Stimulated activated CD4-positive, alpha-beta T cell treated with anti-CD3 and anti-CD28 coated beads, Interleukin-12 subunit alpha, Interleukin-12 subunit beta, amount 100 ng/mL, for 4 hours (primary cell): Measurements from ENCODE around the gene TBCD.

Experiments used
- DNase-seq: peaks from one replicate; pipeline ENCODE4 v3.0.0-alpha.2; 2020

Gene TBCD

GRCh38 chr17:82859431-82860403 lies 107.9 kb downstream of the TBCD start:
- peak; percentile 44 for DNase-seq

GRCh38 chr17:82860606-82861392 lies 108.9 kb downstream of the TBCD start:
- DNase-seq, result no peak

GRCh38 chr17:82861393-82861775 lies 109.5 kb downstream of the TBCD start:
- no peak for DNase-seq

GRCh38 chr17:82862191-82862590 lies 110.3 kb downstream of the TBCD start:
- DNase-seq, result no peak

- no peak for DNase-seq
Measured at GRCh38 chr17:82862737-82863382, 111.0 kb downstream of the TBCD start.

DNA sequence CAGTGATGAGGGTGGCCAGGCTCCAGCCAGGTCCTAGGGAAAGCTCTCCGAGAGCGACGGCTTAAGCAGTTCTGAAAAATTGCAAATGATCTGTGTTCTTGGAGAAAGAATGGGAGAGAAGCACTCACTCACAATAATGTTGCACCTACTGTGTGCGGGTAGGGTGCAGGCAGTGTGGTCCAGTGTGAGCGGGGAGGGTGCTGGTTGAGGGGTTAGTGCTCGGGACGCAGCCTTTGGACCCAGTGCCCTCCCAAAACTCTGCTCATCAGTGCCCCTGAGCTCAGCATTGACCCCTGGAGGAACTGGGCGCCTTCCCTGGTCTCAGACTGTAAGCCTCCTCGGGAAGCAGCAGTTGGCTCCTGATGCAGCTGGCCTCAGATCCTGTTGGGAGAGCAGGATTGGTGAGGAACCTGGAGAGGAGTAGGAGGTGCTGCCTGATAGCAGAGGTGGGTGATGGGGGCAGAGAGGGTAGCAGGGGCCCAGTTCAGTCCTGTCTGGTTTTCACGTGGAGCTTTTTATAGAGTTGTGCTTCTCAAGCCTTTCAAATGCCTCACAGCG lies 111.6 kb downstream of the TBCD start:
- no peak for DNase-seq

GRCh38 chr17:82863941-82864712 lies 112.3 kb downstream of the TBCD start:
- peak; percentile 69 for DNase-seq

DNA sequence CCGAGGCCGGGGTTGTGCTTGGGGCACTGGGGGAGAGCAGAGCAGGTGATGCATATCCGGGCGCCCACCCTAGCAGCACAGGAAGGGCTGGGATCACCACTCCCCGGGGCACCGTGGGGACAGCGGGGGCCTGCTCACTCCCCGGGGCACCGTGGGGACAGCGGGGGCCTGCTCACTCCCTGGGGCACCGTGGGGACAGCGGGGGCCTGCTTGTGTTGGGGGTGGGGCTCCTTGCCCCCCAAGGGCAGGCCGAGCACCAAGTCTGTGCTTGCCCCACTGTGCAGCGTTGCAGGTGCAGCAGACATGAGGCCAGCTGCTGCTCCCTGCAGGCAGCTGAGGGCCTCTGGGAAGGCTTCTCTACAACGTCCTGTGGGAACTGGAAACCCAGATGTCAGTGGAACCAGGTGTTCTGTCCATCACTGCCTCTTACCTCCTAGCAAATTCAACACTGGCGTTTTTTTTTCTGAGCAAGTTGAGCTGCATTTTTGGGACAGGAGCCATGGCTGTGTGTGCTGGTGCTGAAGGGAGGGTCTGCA lies 112.9 kb downstream of the TBCD start:
- DNase-seq, result no peak

GRCh38 chr17:82865274-82865673 lies 113.4 kb downstream of the TBCD start:
- no peak for DNase-seq

DNA sequence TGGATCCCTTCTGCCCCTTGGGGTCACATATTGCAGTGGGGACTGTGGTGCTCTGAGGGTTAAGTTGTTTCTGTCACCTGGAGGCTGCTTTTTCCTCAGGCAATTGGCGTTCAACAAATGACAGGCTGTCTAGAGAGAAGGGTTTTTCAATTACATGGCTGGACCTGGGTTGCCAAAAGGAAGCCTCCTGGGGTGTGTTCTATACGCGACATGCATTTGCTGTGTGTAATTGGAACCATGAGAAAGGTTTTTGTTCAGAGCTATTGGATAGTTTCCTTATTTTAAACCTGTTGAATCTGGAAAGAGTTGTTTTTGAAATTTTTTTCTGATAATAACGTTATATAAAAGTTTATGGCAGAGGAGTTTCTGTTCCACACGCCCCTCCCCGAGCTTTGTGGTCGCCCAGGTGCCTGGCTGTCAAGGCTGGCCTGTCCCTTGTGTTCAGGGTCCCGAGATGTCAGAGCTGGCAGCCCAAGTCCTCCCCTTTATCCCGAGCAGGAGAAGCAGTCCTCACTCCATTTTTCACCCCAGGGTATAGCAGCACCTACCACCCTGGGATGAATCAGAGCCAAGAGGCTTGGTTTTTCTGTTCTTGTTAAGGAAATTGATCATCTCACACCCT lies 114.0 kb downstream of the TBCD start:
- DNase-seq, result no peak

- no peak for DNase-seq
Measured at GRCh38 chr17:82866590-82867191, 114.8 kb downstream of the TBCD start.

DNA sequence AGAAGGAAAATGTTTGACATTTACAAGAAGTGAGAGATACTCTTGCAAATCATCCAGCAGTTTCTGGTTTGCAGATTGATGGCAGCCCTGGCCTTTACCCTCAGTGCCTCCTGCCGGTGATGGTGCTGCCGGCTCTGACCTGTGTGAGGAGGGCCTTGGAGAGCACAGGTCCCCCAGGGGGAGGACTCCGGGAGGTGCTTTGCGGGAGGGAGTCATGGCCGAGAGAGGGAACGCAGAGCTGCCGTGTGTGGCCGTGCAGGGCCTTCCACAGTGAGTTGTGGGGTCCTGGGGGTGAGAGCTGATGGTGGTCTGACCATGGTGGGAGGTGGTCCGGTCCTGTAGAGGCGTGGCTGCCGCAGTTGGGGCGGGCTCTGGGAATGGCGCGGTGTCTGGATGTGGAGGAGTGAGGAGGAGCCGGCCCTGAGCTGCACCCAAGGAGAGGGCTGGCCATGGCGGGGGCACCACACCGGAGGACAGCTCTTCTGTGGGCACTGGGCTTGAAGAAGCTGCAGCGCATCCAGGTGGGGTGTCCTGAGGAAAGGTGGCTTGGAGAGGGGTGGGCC lies 116.0 kb downstream of the TBCD start:
- no peak for DNase-seq

- no peak for DNase-seq
Measured at GRCh38 chr17:82868715-82869131, 116.9 kb downstream of the TBCD start.

GRCh38 chr17:82869536-82869935 lies 117.7 kb downstream of the TBCD start:
- no peak for DNase-seq

- no peak for DNase-seq
Measured at GRCh38 chr17:82870091-82870491, 118.2 kb downstream of the TBCD start.

- no peak for DNase-seq
Measured at GRCh38 chr17:82870541-82870940, 118.7 kb downstream of the TBCD start.

- no peak for DNase-seq
Measured at GRCh38 chr17:82871056-82871775, 119.4 kb downstream of the TBCD start.

- no peak for DNase-seq
Measured at GRCh38 chr17:82871776-82872561, 120.1 kb downstream of the TBCD start.
